Raji (cell line): ENCODE data around the gene CDADC1.

ENCODE experiments used
- POLR2A ChIP-seq: IDR thresholded peaks from 2 replicates; pipeline ENCODE4 v1.6.1; 2011; ENCODE audit warnings: low read depth, low read length, control low read depth; ENCODE audit not compliant: insufficient read depth

The CDADC1 gene

GRCh38 chr13:49256841-49257240 is 9.1 kb downstream of the CDADC1 start:
- TF ChIP-seq POLR2A: no peak

GRCh38 chr13:49258089-49258796 is 10.5 kb downstream of the CDADC1 start:
- no peak for TF ChIP-seq POLR2A

- TF ChIP-seq POLR2A: no peak
Observed at GRCh38 chr13:49259586-49259985, 11.9 kb downstream of the CDADC1 start.

GRCh38 chr13:49262634-49263033 is 14.9 kb downstream of the CDADC1 start:
- TF ChIP-seq POLR2A: no peak

GRCh38 chr13:49265822-49266221 is 18.1 kb downstream of the CDADC1 start:
- TF ChIP-seq POLR2A: no peak

GRCh38 chr13:49271264-49271663 is 23.5 kb downstream of the CDADC1 start:
- TF ChIP-seq POLR2A: no peak

- no peak for TF ChIP-seq POLR2A
Observed at GRCh38 chr13:49272296-49272695, 24.6 kb downstream of the CDADC1 start.

- no peak for TF ChIP-seq POLR2A
Observed at GRCh38 chr13:49278211-49278610, 30.5 kb downstream of the CDADC1 start.

GRCh38 chr13:49279112-49279511 is 31.4 kb downstream of the CDADC1 start:
- TF ChIP-seq POLR2A: no peak

- TF ChIP-seq POLR2A: no peak
Observed at GRCh38 chr13:49279885-49280284, 32.2 kb downstream of the CDADC1 start.

- TF ChIP-seq POLR2A: no peak
Observed at GRCh38 chr13:49287995-49288394, 40.3 kb downstream of the CDADC1 start.

GRCh38 chr13:49288458-49288857 is 40.7 kb downstream of the CDADC1 start:
- no peak for TF ChIP-seq POLR2A

- no peak for TF ChIP-seq POLR2A
Observed at GRCh38 chr13:49292742-49293486, 45.2 kb downstream of the CDADC1 start.

- TF ChIP-seq POLR2A: no peak
Observed at GRCh38 chr13:49295244-49295643, 47.5 kb downstream of the CDADC1 start.

GRCh38 chr13:49296659-49297058 is 48.9 kb downstream of the CDADC1 start:
- no peak for TF ChIP-seq POLR2A

- no peak for TF ChIP-seq POLR2A
Observed at GRCh38 chr13:49297338-49297737, 49.6 kb downstream of the CDADC1 start.
